Testis (tissue), 2 donors: Measurements from ENCODE around the gene CEMIP.

ENCODE experiments used
- POLR2A ChIP-seq: fragments of 450-650 bp; IDR thresholded peaks from one replicate; pipeline ENCODE4 v1.6.1; 2017; ENCODE audit warnings: antibody characterized with exemption, mild to moderate bottlenecking, moderate library complexity
- TF ChIP-seq, protein P1 (sequence below), 3 experiments: fragments of 450-650 bp in 2 of 3; fragments of 200-600 bp in 1 of 3; sonication (generic) in 1 of 3; IDR thresholded peaks; one replicate each; pipeline ENCODE4 v1.5.1; 2016 to 2019; ENCODE audit warnings: antibody characterized with exemption in 3 of 3, mild to moderate bottlenecking in 2 of 3, moderate library complexity in 1 of 3

- TF ChIP-seq, protein P1, sequence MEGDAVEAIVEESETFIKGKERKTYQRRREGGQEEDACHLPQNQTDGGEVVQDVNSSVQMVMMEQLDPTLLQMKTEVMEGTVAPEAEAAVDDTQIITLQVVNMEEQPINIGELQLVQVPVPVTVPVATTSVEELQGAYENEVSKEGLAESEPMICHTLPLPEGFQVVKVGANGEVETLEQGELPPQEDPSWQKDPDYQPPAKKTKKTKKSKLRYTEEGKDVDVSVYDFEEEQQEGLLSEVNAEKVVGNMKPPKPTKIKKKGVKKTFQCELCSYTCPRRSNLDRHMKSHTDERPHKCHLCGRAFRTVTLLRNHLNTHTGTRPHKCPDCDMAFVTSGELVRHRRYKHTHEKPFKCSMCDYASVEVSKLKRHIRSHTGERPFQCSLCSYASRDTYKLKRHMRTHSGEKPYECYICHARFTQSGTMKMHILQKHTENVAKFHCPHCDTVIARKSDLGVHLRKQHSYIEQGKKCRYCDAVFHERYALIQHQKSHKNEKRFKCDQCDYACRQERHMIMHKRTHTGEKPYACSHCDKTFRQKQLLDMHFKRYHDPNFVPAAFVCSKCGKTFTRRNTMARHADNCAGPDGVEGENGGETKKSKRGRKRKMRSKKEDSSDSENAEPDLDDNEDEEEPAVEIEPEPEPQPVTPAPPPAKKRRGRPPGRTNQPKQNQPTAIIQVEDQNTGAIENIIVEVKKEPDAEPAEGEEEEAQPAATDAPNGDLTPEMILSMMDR (IDR thresholded peaks at IDR 0.05): no peak
- no peak for TF ChIP-seq POLR2A
Observed at GRCh38 chr15:80779658-80780415, 667 bp downstream of the CEMIP start.
